Prostate gland (tissue), 2 donors: ENCODE data around the gene SATB1. TPM values are rescaled to one million over a fixed set of nuclear protein-coding genes. Genes with fewer than 3 reads are reported as not detected.

Experiments used
- DNase-seq: peaks from one replicate; pipeline ENCODE4 v3.0.0-alpha.2; 2019; ENCODE audit warnings: low spot score
- H3K27ac ChIP-seq, 2 donors: fragments of 200-600 bp; sonication (generic); 2 replicates each; pipeline ENCODE4 v1.5.1; 2017 to 2019
- H3K27me3 ChIP-seq: fragments of 200-600 bp; sonication (generic); replicated peaks from 2 replicates; pipeline ENCODE4 v1.5.1; 2019; ENCODE audit not compliant: insufficient read depth
- H3K36me3 ChIP-seq, 2 donors: fragments of 200-600 bp; sonication (generic); 1 replicate in 1 of 2; 2 replicates in 1 of 2; pipeline versions ENCODE4 v1.5.1 to v1.8.1; 2017 to 2019
- H3K4me1 ChIP-seq: fragments of 200-600 bp; sonication (generic); replicated peaks from 2 replicates; pipeline ENCODE4 v1.5.1; 2019
- H3K4me3 ChIP-seq, 2 donors: fragments of 200-600 bp; sonication (generic); 2 replicates each; pipeline ENCODE4 v1.5.1; 2017 to 2019
- H3K9me3 ChIP-seq: fragments of 200-600 bp; sonication (generic); 2 replicates; pipeline ENCODE4 v1.5.1; 2017
- POLR2A ChIP-seq: fragments of 450-650 bp; IDR thresholded peaks from one replicate; pipeline ENCODE4 v1.6.1; 2016; ENCODE audit warnings: antibody characterized with exemption, mild to moderate bottlenecking
- POLR2AphosphoS5 ChIP-seq: sonication (generic); formaldehyde crosslinking; IDR thresholded peaks from one replicate; pipeline ENCODE4 v1.6.1; 2017; ENCODE audit warnings: antibody characterized with exemption
- WGBS: methylation state at CpG from one replicate; pipeline ENCODE4 v1.1.5; 2018; 5-methylcytosine and 5-hydroxymethylcytosine counted together
- intact Hi-C: fragments of 100-400 bp; cut with DNase I; formaldehyde crosslinking; loops from one replicate; pipeline ENCODE4 v1.14.2; 2022
- total RNA-seq, 2 donors: library from RNA; depleted of rRNA; stranded (reverse); fragments of >200 nt; gene quantifications; one replicate each; pipeline ENCODE4 v1.1.0, GENCODE V29; 2016
- TF ChIP-seq, protein P1 (sequence below), 4 experiments: fragments of 200-600 bp in 2 of 4; fragments of 450-650 bp in 2 of 4; sonication (generic) in 2 of 4; IDR thresholded peaks; 1 replicate in 3 of 4; 2 replicates in 1 of 4; pipeline ENCODE4 v1.5.1; 2016 to 2019; ENCODE audit warnings: antibody characterized with exemption in 4 of 4, mild to moderate bottlenecking in 2 of 4, moderate library complexity in 2 of 4

SATB1 gene
- total RNA-seq, 2 donors from 2014 or later: 51.7 to 62.2 TPM

DNA sequence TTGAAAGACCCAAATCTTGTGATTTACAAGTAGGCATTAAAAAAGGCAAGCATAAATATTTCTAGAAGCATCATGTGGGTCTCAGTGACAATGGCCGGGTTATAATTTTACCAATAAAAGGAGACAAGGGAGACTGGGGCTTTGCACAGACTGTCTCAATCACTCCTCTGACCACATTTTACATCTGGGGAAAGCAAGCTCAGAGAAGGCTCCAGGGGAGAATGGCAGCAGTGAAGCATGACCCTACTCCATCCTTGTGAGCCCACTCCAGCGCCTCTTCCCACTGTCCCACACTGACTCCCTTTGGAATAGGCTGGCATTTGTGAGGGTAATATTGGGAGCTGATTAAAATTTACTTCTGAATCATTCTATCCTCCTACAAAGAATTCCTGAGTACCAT is 61.8 kb downstream of the SATB1 start:
- Histone ChIP-seq H3K4me1 (no peaks in the 10 kb centered on the region), H3K27ac (no peak overlapping the region), H3K36me3 (no peaks in the 10 kb centered on the region), H3K9me3 (no peaks in the 10 kb centered on the region), H3K4me3 (no peak overlapping the region), H3K27me3 (no peaks in the 10 kb centered on the region)
- no peak for TF ChIP-seq POLR2A
- TF ChIP-seq POLR2AphosphoS5: no peak
- TF ChIP-seq, protein P1, sequence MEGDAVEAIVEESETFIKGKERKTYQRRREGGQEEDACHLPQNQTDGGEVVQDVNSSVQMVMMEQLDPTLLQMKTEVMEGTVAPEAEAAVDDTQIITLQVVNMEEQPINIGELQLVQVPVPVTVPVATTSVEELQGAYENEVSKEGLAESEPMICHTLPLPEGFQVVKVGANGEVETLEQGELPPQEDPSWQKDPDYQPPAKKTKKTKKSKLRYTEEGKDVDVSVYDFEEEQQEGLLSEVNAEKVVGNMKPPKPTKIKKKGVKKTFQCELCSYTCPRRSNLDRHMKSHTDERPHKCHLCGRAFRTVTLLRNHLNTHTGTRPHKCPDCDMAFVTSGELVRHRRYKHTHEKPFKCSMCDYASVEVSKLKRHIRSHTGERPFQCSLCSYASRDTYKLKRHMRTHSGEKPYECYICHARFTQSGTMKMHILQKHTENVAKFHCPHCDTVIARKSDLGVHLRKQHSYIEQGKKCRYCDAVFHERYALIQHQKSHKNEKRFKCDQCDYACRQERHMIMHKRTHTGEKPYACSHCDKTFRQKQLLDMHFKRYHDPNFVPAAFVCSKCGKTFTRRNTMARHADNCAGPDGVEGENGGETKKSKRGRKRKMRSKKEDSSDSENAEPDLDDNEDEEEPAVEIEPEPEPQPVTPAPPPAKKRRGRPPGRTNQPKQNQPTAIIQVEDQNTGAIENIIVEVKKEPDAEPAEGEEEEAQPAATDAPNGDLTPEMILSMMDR (IDR thresholded peaks at IDR 0.05): no peak
- 93% methylated on average over 2 of the region's 2 CpGs for WGBS
- DNase-seq: no peak
- intact Hi-C loops: no loop called here

DNA sequence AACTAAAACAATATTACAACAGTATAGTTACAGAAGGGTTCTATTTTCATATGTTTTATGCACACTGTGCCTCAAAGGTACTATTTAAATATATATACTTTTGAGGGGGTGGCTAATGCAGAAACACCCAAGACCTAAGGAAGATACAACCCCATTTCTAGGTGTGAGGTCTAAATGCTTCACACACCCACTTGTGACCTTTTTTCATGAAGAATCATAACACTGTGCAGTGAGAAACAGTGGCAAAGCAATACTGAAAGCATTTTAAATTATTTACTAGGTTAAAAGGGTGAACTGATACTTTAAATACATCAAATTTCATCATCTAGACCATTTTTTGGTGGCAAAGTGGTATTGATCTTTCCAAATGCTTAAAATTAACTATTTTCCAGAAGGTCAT is 67.4 kb downstream of the SATB1 start:
- intact Hi-C loops: no loop called here
- Histone ChIP-seq H3K9me3 (no peaks in the 10 kb centered on the region), H3K27ac (no peak overlapping the region), H3K4me1 (no peaks in the 10 kb centered on the region), H3K36me3 (no peaks in the 10 kb centered on the region), H3K27me3 (no peaks in the 10 kb centered on the region), H3K4me3 (no peak overlapping the region)
- DNase-seq: no peak
- TF ChIP-seq, protein P1 (IDR thresholded peaks at IDR 0.05): no peak
- no peak for TF ChIP-seq POLR2AphosphoS5
- no peak for TF ChIP-seq POLR2A

DNA sequence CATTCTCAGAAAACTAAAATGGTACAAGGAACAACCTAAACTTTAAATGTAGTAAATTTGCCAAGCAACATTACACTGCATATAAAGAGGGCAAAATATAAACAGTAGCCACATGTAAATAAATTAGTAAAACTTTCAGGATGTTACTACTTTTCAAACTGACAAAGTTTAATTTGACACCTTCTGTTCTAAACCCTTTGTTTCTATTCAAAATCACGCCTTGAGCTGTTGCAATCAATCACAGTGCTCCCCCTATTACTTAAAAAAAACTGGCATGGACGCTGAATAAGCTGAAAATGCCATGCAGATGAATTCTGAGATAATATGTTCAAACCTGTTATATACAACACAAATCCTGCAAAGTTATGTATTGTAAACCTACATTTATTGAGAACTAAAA is 69.3 kb downstream of the SATB1 start:
- intact Hi-C loops: no loop called here
- no peaks in the 10 kb centered on the region for H3K9me3 ChIP-seq
- H3K27ac ChIP-seq: no peak overlapping the region
- no peak for DNase-seq
- TF ChIP-seq POLR2AphosphoS5 (no peak), POLR2A (no peak)
- TF ChIP-seq, protein P1 (IDR thresholded peaks at IDR 0.05): no peak
- WGBS: 80% methylated on average over 2 of the region's 2 CpGs
- no peaks in the 10 kb centered on the region for H3K36me3 ChIP-seq
- no peak overlapping the region for H3K4me3 ChIP-seq
- no peaks in the 10 kb centered on the region for H3K27me3 ChIP-seq
- H3K4me1 ChIP-seq: peaks cover 4% of the 10 kb centered on the region

DNA sequence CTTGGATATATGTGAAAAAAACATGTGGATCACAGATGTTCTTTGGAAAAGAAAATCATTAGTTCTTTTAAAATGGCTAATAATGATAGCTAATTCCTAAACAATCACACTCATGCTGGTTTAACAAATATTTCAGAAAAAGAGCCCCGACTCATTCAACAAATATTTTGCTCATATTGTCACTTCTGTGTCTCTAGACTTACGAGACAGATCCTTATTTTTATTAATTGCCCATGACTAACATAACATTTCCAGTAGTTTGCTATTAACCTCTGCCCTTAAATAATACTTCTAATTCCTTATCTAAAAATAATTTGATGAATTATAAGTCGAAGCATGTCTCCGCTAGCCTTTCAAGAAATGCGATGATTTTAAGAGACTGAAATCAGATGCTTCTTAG is 70.4 kb downstream of the SATB1 start:
- Histone ChIP-seq H3K27ac (no peak overlapping the region), H3K36me3 (no peaks in the 10 kb centered on the region), H3K27me3 (no peaks in the 10 kb centered on the region), H3K9me3 (no peaks in the 10 kb centered on the region), H3K4me1 (peaks cover 4% of the 10 kb centered on the region), H3K4me3 (no peak overlapping the region)
- intact Hi-C loops: no loop called here
- TF ChIP-seq POLR2A (no peak), POLR2AphosphoS5 (no peak)
- TF ChIP-seq, protein P1 (IDR thresholded peaks at IDR 0.05): no peak
- 59% methylated on average over 5 of the region's 5 CpGs for WGBS
- no peak for DNase-seq

DNA sequence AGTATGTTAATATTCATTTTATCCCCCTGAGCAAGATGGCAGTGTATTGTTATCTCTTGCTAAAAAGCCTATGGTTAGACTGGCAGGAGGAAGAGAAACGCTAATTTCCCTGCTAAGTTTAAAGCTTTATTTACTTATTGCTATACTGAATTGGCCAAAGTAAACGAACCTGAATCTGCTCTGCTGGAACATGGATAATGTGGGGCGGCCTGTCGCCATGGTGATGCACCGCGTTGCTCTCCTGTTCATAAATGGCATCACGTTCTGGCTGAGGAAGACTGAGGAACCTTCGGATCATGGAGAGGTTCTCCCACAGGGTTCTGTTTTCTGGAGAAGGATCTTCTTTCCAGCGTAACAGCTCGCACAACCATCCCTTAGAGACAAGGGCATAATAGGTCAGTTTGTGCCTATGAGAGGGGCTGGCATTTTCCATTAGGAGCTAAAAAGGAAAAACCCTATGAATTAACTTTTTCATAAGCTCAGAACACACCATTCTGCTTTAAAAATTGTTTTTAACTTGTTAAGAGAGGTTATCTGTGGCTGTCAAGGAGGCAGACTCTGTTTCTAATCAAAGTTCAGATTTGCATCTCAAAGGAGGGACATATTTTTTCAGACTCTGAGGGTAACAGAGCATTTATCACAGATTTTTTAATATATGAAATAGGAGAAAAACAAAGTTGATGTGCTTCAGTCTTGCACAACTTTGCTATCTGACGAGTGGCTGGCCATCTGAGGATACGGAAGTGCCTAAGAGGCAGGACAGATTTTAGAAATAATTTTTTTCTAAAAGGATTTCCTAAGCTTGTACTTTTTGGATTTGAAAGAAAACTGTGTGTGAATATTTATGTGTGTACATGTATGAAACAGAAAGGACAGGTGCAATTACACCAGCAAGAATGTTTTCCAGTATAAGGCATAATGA is 73.1 kb downstream of the SATB1 start:
- peak overlapping the region; percentile 28 to 45 for H3K27ac ChIP-seq
- peak; percentile 78 for TF ChIP-seq POLR2AphosphoS5
- TF ChIP-seq, protein P1 (IDR thresholded peaks at IDR 0.05): no peak
- TF ChIP-seq POLR2A: no peak
- no peaks in the 10 kb centered on the region for H3K27me3 ChIP-seq
- peaks cover 4% of the 10 kb centered on the region for H3K4me1 ChIP-seq
- peak; percentile 85 for DNase-seq
- H3K4me3 ChIP-seq: no peak overlapping the region
- 50% methylated on average over 12 of the region's 12 CpGs for WGBS
- no peaks in the 10 kb centered on the region for H3K36me3 ChIP-seq
- intact Hi-C loops: no loop called here
- H3K9me3 ChIP-seq: no peaks in the 10 kb centered on the region
